Stimulated activated CD8-positive, alpha-beta memory T cell treated with anti-CD3 and anti-CD28 coated beads, Interleukin-12 subunit alpha, Interleukin-12 subunit beta, amount 100 ng/mL, for 4 hours (primary cell): ENCODE measurements around the gene GAB2.
"Not testable (repeated sequence)": the region's sequence is repeated elsewhere in the genome, so short reads cannot be mapped to it uniquely, and the experiment has no call there.

Experiments used
- DNase-seq: peaks from one replicate; pipeline ENCODE4 v3.0.0-alpha.2; 2020; ENCODE audit warnings: low read depth

GAB2 gene

GRCh38 chr11:78365381-78365792 is 52.2 kb downstream of the GAB2 start:
- DNase-seq, result no peak

DNA sequence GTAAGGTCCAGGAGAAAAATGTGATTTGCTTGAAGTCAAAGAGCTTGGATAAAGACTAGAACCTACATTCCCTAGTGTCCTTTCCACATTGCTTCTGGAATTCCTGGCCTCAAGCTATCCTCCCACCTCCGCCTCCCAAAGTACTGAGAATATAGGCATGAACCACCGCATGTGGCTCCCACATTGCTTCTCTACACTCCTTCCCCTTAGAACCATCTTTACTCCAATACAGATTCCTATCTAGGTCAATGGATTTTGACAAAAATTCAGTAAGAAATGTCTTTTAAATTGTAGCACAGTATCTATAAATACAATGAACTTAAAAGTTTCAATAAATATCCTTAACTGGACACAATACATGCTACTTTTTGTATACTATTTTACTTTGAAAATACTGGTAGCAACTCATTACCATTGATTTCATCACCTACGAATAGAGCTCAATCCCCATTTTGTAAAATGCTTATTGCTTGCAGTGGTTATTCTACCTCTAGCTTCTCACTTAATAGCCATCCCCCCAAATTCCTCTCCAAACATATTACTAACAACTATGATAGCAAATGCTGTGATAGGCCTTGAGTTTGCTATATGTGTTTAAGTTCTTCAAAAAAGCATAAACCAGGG is 53.4 kb downstream of the GAB2 start:
- DNase-seq, result no peak

- no peak for DNase-seq
These were observed 54.5 kb downstream of the GAB2 start for GRCh38 chr11:78363024-78363619.

GRCh38 chr11:78361228-78361627 is 56.4 kb downstream of the GAB2 start:
- no peak for DNase-seq

DNA sequence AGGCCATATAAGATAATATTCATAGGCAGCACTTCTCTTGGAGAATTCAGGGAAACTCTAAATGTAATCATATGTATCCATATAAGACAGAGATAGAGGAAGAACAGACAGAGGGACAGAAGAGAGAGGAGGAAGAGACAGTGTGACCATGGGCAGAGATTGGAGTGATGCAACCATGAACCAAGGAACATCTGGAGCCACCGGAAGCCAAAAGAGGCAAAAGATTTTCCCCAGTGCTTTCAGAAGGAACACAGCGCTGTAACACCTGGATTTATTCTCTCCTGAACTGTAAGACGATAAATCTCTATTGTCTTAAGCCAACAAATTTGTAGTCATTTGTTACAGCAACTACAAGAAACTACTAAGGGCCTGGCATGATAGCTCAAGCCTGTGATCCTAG is 57.7 kb downstream of the GAB2 start:
- no peak for DNase-seq

GRCh38 chr11:78357924-78358323 is 59.7 kb downstream of the GAB2 start:
- not testable (repeated sequence) for DNase-seq

DNA sequence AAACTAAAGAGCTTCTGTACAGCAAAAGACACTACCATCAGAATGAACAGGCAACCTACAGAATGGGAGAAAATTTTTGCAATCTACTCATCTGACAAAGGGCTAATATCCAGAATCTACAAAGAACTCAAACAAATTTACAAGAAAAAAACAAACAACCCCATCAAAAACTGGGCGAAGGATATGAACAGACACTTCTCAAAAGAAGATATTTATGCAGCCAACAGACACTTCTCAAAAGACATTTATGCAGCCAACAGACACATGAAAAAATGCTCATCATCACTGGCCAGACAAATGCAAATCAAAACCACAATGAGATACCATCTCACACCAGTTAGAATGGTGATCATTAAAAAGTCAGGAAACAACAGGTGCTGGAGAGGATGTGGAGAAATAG is 60.2 kb downstream of the GAB2 start:
- not testable (repeated sequence) for DNase-seq

GRCh38 chr11:78355742-78356141 is 61.9 kb downstream of the GAB2 start:
- DNase-seq, result not testable (repeated sequence)

DNA sequence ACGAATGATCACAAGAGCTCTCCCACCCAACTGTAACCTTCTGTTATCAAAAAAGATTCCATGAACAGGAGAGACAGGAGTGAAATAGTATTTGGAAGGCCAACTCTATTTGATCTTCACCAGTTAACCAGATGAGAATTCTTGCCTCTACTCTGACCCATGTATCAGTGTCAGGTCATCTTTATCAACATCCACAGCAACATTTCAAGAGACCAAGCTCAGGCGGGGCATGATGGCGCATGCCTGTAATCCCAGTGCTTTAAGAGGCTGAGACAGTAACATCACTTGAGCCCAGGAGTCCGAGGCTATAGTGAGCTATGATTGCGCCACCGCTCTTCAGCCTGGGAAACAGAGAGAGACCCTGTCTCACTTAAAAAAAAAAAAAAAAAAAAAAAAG is 62.3 kb downstream of the GAB2 start:
- DNase-seq, result no peak

- no peak for DNase-seq
These were observed 63.0 kb downstream of the GAB2 start for GRCh38 chr11:78354408-78355308.

DNA sequence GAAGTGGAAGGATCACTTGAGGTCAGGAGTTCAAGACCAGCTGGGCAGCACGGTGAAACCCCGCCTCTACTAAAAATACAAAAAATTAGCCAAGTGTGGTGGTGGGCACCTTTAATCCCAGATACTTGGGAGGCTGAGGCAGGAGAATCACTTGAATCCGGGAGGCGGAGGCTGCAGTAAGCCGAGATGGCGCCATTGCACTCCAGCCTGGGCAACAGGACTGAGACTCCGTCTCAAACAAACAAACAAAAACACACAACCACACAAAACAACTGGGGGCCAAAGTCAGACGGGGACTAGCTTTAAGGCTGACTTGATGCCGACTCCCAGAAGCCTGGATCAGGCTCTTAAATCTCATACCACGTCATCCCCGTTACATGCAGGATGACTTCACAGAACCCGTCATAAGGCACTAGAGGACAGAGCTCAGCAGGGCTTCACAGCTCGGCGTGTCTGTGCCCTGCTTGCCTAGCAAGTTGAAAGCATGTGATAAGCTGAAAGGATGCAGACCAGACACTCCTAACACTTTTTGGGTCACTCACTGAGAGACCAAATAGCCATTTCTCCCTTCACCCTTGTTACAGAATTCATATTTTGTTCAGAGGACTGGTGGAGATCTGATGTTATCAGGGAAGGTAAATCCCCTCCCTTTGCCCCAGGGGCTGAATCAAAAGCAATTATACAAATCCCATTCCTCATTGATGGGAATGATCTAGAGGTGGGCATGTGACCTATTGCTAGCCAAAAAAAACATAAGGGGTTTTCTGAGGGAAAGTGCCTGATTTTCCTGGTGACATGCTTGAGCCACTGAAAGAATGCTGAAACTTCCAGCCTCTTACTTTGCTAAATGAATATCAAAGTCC is 65.4 kb downstream of the GAB2 start:
- no peak for DNase-seq

DNA sequence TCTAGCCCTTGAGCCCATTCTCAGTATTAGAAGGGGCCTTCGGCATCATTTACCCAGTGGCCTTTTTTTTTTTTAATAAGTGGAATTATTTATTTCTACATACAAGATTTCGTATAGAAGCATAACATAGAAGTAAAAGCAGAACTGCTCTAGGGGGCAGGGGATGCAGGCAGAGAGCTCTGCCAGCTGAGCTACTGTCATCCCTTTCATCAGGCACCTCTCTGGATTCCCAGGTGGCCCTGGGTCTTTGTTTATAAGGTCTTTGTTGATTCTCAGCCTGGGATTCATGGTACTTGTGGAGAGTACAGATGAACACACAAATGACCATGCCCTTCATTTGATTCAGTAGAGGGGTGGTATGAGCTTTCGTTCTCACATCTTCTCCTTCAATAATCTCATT is 66.4 kb downstream of the GAB2 start:
- no peak for DNase-seq

DNA sequence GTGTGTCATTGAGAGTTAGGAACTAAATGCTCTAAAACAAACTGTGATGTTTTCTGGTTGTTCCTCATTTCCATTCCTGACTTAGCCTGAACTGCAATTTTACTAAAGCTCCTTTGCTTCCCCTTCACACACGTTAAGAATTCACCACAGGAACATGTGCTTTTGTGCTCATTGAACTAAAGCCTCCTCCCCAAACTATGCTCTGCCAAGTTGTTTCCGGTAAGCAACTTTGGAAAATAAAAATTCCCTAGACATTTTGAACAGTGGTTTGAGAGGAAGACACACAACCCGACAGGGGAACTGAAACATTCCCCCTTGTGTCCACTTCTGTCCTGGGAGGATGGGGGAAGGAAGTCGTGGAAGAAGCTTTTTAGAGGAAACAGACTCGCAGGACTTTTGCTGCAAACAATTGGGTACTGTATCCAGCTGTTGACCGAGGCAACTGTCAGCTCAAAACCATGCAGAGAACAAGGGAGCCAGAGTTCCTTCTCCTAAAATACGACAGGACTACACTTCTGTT is 66.9 kb downstream of the GAB2 start:
- no peak for DNase-seq

- no peak for DNase-seq
These were observed 67.5 kb downstream of the GAB2 start for GRCh38 chr11:78350091-78350645.

DNA sequence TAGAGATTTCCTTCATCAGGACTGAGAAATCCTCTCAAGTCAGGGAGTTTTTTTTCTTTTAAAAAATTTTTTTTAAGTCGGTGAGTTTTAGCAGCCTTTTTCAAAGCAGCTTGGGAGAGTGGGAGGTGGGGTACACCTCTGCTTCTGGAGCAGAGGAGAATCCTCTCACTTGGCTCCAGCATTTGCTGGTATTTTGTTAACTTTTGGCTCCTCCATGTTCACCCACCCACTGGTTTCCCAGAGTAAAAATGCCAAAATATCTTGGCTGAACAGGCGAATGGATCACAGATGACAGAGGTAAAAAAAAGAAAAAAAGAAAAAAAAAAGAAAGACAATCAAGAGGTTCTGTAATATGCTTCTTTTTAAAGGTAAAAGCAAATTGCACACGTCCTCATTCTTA is 68.0 kb downstream of the GAB2 start:
- no peak for DNase-seq

GRCh38 chr11:78349114-78349513 is 68.5 kb downstream of the GAB2 start:
- DNase-seq, result no peak

DNA sequence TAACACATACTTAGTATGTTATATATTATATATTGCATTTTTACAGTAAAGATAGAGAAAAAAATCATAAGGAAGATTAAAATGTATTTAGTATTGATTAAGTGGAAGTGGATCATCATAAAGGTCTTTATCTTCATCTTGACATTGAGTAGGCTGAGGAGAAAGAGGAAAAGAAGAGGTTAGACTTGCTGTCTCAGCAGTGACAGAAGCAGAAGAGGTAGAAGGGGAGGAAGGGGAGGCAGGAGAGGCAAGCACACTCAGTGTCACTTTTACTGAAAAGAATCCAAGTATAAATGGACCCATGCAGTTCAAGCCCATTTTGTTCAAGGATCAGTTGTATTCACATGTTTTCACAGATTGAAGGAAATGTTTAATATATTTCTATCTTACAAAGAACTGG is 69.7 kb downstream of the GAB2 start:
- DNase-seq, result no peak

- no peak for DNase-seq
These were observed 70.8 kb downstream of the GAB2 start for GRCh38 chr11:78346799-78347198.

- DNase-seq, result no peak
These were observed 72.2 kb downstream of the GAB2 start for GRCh38 chr11:78345450-78345849.

DNA sequence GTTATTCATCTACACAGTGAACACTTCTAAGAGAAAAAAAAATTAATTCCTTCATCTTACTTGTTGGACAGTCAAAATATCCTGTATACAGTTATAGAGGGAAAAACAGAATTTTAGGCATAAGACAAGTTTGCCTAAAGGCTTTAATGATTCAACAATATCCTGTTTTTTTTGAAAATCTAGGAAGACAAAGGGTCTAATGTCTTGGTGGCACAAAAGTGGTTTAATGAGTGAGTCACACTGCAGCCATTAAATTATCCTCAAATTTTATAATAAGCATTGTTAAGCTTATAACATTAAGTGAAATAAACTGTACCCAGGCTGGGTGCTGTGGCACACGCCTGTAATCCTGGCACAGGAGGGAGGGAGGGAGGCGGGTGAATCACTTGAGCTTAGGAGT is 72.9 kb downstream of the GAB2 start:
- DNase-seq, result no peak

- DNase-seq, result no peak
These were observed 73.5 kb downstream of the GAB2 start for GRCh38 chr11:78344094-78344493.

- DNase-seq, result no peak
These were observed 74.3 kb downstream of the GAB2 start for GRCh38 chr11:78343303-78343702.
